Cardiac septum (tissue), 1 donor: Measurements from ENCODE around the gene RPS6KB2. TPM values are rescaled to one million over a fixed set of nuclear protein-coding genes. Genes with fewer than 3 reads are reported as not detected.

ENCODE experiments used
- DNase-seq: peaks from one replicate; pipeline ENCODE4 v3.0.0-alpha.2; 2020; ENCODE audit warnings: low spot score
- intact Hi-C: fragments of 100-400 bp; cut with DNase I; formaldehyde crosslinking; loops from one replicate; pipeline ENCODE4 v1.14.0; 2022
- total RNA-seq: library from RNA; stranded (reverse); fragmentation: NEBNext Ultra II Directional; extraction: Animal tissue kit (Norgen Biotek cat#: 25700); gene quantifications from one replicate; pipeline ENCODE4 v1.2.1, GENCODE V29; 2021
- donor health status: DM: no; HTN: no; CAD: no.

Gene RPS6KB2
- total RNA-seq, 1 donor from 2014 or later = 23.2 TPM

DNA sequence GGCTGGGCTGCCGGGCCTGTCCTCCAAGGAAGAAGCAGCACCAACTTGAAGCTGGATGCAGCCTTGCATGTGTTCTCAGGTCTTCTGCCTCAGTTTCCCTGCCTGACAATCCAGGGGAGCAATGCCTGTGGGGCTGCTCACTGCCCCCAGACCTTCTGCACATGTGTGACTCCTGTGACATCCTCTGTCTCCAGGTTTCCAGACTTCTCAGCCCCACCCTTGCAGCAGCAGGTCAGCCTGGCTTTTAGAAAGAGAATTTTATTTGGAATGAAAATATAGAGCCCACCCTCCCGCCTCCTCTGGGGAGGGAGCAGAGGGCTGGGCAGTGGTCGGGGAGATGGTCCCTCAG, 9.5 kb downstream of the RPS6KB2 start:
- no peak for DNase-seq
- intact Hi-C loops = no loop called here

DNA sequence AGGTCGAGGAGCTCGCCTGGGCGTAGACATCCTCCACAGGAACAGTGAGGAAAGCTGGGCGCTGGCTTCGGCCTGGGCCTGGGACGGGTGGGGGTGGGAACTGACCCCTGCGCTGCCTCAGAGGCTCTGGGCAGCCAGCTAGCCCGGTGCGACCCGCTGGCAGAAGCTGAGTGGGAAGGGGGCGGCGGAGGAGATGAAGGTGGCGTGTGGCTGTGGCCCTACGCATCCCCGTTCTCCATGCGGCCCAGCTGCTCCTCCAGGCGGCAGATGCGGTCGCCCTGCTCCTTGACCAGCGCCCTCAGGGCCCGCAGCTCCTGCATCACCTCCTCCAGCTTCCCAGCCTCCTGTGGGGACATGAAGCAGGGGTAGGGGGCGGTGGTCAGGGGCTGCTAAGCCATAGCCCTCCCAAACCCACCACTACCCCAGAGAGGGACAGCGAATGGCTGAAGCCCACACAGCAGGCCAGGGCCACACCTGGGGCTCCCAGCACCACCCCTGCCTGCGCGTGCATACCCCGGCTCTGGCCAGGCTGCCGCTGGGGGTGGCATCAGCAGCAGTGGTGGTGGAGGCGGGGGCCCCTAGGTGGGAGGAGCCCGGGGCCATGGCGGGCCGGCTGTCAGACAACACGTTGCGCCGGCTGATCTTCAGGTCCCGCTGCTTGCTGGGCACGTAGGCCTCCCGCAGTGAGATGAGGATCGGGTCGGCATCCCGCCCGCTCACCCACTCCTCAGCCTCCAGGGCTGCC, 10.0 kb downstream of the RPS6KB2 start:
- intact Hi-C loops = no loop called here
- DNase-seq = no peak

DNA sequence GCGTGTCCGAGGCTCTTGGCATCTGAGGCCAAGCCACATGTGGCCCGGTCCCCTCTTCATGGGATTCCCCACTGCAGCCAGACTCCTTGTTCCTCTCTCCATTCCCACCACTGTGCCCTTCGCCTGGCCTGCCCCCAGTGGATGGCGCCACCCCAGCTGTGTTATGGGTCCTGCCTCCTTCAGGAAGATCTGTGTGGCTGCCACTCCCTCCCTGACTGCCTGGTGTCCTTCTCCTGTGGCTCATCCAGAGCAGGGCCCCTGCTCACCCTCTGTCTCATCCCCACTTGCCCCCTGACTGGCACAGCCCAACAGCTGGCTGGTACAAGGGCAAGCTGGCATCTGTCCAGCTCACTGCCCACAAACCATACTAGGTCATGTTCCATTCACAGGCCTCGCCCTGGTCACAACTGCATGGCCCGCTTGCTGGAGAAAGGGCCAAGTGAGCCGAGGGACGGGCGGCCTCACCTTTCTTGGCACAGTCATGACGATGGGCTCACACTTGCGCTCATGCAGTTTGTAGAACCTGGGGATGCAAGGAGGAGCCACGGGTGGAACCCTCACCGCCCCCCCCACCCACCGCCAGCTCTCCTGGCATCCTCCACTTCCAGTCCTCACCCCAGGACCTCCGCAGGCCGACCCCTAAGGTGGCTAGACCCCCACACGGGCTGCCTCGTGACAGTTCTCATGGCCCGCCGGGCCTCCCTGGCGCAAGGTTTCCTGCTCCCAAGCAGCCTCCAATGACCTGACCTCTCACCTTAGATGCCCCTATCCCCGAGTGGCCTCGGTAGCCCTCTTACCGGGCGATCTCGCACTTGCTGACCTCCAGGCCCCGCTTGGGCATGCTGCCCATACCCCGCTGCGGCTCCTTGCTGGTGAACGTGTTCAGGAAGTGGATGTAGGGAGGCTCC, 11.3 kb downstream of the RPS6KB2 start:
- intact Hi-C loops = no loop called here
- no peak for DNase-seq

DNA sequence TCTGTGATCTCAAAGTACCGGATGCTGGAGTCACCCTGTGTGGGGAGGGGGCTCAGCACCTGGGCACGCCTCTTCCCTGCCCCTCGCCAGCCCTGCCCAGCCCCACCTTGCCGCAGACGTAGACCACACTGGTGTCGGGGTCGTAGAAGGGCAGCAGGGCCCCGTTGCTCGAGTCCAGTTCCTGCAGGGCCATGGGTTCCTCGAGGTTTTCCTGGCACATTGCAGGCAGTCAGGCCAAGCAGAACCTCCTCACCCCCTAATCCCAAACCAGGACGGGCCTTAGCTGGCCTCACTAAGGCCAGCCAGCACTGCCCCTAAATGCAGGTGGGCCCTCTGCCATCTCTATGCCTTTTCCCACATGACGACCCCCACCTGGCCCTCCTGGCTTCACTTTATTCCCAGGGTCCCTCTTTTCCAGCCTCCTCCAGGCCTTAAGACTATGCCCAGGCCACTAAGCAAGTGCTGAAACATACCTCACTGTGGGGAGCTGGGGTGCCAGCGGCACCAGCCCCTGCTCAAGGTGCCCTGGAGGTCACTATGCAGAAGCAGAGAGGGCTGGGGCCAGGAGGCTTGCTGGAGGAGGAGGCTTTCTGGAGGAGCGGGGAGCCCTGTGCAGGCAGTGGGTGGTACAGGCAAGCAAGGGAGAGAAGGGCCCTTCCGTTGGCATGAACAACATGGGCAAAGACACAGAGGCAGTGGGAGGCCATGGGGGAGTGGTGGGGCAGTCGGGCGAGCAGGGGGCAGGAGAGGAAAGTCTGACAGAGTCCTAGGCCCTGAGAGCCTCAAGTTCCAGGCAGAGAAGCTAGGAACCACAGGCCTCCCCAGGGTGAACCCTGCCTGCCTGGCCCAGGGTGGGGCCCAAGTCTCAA, 12.2 kb downstream of the RPS6KB2 start:
- intact Hi-C loops = no loop called here
- DNase-seq = no peak

DNA sequence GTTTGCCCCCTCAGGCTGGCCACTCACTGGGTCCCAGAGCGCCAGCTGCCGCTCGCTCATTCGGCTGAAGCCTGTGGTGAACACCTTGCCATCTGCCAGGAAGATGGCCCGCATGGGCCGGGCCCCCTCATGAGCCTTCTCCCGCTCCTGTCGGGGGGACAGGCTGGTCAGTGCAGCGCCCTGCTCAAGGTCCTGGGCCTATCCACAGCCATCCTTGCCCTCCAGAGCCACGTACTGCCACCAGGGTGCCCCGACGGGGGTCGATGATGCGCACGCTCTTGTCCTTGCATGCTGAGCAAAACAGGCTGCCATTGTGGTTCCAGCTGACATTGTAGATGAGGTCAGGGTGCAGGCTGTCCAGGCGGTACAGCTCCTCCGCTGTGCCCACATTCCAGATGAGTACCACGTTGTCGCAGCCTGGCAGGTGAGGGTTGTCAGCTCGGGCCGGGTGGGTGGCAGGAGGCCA, 12.8 kb downstream of the RPS6KB2 start:
- DNase-seq = no peak

DNA sequence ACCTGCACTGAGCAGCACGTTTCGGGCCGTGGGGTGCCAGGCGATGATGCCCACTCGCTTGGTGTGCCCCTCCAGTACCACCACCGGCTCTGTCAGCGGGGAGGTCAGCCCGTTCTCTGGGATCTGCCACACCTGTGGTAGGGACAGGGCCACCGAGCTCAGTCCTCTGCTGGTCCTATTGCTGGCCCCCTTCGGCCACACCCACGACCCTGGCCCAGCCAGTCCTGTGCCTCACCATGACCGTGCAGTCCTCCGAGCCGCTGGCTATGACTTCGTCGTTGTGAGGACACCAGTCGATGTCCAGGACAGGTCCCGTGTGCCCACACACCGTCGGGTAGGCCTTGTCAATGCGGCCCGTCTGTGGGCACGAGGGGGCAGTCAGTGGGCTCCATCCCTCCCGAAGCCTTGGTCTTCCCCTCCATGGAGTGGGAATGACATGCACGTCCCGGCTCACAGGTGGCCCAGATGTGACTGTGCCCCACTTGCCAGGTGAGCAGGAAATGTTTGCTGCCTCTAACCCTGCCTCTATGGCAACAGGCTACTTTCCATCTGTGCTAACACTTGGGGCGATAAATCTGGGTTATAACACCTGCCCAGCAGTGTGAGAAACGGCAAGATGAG, 13.5 kb downstream of the RPS6KB2 start:
- intact Hi-C loops = no loop called here

More for the DNA sequence above, 12.8 kb downstream of the RPS6KB2 start:
- intact Hi-C loops = no loop called here

DNA sequence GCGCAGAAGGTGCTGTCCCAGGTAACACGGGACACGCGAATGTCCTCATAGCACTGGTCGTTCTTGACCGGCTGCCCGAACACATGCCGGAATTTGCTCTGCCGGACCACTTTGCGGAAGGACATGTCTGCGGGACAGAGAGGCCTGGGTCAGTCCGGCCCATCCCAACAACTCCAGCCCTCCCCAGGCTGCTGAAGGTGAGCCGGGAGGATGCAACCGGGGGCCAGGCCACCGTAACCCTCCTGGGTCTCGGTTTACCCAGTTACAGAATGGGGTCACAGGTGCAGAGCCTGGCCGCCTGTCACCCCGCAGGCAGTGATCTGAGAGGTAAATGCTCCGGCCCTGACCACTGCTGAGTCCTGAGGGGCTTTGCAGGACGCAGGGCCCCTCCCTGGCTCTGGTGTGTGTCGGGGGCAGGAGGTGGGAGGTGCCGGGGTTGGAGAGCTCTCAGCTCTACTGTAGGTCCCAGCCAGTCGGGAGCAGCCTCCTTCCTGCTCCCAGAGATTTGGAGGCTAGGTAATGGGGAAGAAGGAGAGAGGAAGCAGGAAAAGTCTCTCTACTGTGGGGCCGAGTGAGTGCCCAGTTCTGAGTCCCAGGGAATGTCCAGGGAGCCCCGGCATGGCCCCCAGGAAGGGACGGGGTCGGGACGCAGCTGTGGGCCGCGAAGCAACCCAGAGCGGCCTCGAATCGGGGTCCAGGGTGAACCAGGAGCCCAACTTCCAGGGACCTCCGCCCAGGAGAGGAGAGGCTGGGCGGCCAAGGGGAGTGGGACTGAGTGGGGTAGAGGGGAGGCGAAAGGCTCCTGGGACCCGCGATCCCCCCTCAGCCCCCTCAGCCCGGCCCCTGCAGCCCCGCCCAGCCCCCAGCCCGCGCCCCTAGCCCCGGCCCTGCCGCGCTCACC, 14.5 kb downstream of the RPS6KB2 start:
- intact Hi-C loops = no loop called here
- no peak for DNase-seq

More for the DNA sequence above, 13.5 kb downstream of the RPS6KB2 start:
- no peak for DNase-seq

DNA sequence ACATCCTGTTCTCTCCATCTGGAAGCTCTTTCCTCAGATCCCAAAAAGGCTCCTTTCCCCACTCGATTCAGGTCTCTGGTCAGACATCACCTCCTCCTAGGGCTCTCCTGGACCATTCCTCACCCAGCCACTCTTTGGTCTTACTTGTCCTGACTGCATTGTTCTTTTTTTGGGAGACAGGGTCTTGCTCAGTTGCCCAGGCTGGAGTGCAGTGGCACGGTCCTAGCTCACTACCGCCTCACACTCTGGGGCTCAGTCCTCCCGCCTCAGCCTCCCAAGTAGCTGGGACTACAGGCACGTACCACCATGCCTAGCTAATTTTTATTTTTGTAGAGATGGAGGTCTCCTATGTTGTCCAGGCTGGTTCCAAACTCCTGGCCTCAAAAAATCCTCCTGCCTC, 17.2 kb downstream of the RPS6KB2 start:
- intact Hi-C loops = no loop called here
- no peak for DNase-seq

DNA sequence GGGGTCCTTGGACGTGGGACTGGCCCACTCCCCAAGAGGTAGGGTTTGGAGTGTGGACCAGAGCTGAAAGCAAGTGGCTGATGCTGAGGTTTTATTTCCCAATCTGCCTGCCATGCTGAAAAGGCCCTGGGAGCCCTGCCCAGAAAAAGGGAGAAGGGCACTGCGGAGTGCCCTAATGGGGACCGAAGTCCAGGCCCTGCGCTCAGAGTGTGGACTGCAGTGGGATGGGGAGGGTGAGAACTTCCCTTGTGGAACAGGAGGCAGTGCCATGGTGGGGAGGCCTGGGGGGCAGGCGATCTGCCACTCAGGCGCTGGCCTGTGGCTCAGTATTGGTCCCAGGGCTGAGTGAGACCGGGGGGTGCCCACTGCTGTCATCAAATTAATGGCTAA, 19.9 kb downstream of the RPS6KB2 start:
- intact Hi-C loops = no loop called here
- DNase-seq = no peak

DNA sequence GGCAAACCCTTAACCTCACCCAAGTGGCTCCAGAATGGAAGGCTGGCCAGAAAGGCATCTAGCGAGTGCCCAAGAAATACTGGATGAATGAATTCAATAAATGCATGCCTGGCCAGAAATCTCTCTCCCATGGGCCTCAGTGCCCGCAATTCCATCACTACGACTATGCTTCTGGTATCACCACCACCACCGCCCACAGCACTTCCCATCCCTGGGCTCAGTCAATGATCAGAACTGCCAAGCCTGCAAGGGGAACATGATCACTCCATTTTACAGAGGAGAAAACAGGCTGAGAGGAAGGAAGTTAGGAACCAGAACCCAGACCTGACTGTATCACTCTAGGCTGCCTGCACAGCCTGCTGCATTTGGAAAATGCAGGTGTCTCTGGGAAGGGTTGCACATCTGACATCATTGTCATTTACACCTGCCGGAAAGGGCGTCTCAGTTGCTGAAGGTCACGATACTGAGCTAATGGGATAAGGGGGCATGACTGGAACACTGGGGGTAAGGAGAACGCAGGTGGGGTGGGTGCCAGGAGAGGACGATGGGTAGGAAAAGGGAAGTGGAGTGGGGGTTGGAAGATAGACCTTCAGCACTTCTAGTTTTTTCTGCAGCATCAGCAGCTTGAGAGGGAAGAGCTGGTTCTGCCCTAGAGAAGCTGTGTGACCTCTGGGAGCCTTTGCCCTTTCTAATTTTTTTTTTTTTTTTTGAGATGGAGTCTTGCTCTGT, 21.0 kb downstream of the RPS6KB2 start:
- DNase-seq = no peak

DNA sequence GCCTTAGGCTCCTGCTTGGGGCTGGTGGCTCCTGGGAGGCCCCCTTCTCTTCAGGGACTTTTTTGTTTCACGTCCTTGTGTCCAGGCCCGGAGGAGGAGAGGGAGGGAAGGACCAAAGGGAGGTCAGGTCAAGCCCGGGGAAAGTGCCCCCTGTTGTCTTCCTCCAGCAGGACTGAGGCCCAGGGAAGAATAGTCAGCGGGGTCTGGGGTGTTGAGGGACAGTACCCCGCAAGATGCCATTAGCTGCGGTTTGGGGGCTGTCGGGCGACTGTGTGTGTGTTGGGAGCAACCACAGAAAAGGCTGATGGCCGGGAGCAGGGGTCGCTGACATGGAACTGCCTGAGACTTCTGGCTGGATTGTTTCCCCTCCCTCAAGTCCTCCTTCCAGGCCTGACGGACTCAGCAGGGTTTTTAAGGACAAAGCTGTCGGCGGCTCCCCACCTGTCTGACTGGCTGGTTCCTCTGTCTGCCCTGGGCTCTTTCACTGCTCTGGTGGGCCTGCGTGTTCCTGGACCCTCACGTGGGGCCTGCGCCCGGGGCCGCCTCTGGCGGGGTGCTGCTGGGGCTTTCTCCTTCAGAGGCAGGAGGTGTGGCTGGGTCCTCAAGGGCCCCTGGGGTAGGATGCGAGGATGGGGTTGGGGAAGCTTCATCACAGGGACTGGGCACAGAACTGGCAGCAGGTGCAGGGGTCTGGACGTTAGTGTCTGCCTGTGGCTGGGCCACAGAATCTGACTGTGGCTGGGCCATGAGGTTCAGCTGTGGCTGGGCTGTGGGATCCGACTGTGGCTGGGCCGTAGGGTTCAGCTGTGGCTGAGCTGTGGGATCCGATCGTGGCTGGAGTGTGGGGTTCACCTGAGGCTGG, 22.7 kb downstream of the RPS6KB2 start:
- no peak for DNase-seq

More for the DNA sequence above, 21.0 kb downstream of the RPS6KB2 start:
- intact Hi-C loops = no loop called here

DNA sequence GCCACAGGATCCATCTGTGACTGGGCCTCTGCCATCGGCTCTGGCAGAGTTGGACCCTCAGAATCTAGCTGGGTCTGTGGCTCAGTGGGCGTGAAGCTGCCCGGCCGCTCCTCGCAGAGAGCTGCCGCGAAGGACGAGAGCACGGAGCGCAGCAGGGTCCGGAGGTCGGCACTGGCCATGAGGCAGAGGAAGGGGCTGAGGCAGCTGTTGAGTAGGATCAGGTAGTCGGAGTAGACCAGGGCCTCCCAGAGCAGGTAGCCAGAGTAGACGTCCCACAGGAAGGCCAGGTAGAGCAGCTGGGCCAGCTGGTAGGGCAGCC, 23.3 kb downstream of the RPS6KB2 start:
- intact Hi-C loops = no loop called here
- no peak for DNase-seq

More for the DNA sequence above, 22.7 kb downstream of the RPS6KB2 start:
- intact Hi-C loops = no loop called here

DNA sequence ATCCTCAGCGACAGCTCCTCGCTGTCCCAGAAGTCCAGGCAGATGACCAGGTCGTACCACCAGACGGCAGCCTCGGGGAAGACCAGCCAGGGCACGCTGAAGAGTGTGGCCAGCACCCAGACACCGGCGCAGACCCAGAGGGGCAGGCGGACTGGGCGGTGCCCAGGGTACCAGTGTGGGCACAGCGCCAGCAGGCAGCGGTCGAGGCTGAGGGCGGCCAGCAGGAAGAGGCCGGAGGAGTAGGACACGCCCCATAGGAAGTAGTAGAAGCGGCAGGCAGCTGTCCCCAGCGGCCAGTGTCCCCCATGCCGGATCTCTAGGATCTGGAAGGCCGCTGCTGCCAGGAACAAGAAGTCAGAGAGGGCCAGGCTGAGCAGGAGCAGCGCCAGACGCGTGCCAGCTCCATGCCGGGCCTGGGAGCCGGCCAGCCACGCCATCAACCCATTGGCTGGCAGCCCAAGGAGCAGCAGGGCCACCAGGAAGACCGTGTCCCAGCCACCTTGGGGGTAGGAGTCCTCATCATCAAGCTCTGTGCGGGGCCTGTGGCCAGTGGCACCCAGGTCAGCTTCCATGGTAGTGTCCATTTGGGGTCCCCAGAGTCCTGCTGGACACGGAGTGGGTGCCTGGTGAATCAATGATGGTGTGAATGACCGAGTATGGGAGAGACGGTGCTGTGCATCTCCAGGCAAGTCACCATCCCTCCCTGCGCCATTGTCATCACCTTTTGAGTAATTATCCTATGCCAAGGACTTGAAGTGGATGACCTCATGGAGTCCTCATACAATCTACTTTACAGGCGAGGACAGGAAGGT, 24.1 kb downstream of the RPS6KB2 start, which contains the start of gene GPR152:
GPR152 (minus strand) TSS at position 589 of the 812 bp plus-strand sequence; CDS start at position 584, 5 bp downstream.
- intact Hi-C loops = no loop called here

DNA sequence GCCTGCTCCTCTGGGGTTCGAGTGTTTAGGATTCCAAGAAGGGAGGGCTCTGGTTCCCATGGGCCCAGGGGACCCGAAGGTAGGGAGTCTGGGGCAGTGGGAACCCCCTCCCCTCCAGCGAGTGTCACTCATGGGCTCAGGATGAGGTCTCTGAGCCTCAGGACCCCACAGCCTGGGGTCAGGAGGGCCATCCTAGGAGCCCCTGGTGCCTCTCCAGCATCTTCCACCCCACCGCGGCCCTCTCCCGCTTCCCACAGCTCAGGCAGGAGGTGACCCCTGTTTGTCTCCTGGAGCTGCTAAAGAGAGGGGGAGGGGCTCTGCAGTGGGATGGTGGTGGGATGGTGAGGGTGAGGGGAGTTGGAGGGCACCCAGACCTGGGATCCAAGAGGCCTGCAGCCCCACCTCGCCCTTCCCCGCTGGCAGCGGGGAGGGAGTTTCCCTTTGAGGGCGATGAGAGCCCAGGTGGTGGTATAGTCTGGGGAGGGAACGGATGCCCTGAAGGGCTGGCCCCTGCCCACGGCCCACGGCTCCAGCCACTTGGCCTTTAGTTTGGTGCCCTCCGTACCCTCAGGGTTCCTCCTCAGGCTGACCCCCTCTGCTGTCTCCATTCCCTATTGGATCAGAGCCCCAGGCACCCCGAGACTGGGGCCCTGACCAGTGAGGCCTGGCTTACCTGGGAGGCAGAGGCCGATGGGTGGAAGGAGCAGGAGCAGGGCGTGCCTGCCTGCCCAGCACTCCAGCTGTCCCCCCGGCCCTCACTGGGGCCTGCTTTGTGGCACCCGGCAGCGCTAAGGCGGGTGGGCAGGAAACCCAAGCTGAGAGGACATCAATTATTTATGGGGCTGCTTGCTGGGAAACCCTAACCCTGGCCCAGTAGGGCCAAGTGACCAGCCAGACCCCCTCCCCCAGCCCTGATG, 25.8 kb downstream of the RPS6KB2 start:
- intact Hi-C loops = no loop called here
- DNase-seq = no peak

More for the DNA sequence above, 24.1 kb downstream of the RPS6KB2 start, which contains the start of gene GPR152:
- no peak for DNase-seq

DNA sequence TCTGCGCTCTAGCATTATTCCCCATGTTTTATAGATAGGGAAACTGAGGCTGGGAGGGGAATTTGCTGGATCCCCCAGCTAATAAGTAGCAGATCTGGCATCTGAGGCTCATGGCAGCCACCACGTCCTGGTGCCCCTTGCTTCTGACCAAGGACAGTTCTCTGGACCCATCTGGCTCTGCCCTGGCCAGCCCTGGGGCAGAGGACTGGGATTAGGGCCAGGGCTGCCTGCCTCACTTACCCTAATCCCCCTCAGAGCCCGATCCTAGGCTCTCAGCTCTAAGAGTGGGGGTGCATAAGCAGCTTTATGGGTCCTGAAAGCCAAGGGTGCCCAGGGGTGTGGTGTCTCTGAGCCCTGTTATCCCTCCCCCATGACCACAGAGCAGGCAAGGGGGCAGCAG, 26.8 kb downstream of the RPS6KB2 start, which contains the start of gene CABP4:
CABP4 (plus strand) TSS at position 301 of the 400 bp plus-strand sequence; CDS start at position 371, 70 bp downstream.
- intact Hi-C loops = no loop called here

More for the DNA sequence above, 26.8 kb downstream of the RPS6KB2 start, which contains the start of gene CABP4:
- no peak for DNase-seq
